HepG2 (cell line): Measurements from ENCODE around the gene DLST. TPM values are rescaled to one million over a fixed set of nuclear protein-coding genes. Genes with fewer than 3 reads are reported as not detected.

Experiments
- ARHGAP35 ChIP-seq: sonication (generic); formaldehyde crosslinking; IDR thresholded peaks from 2 replicates; pipeline ENCODE4 v1.9.0; 2022; ENCODE audit warnings: mild to moderate bottlenecking, inconsistent platforms, moderate library complexity, missing genetic modification reagents, borderline replicate concordance
- CBX1 ChIP-seq: IDR thresholded peaks from one replicate; pipeline ENCODE4 v1.6.1; 2016; ENCODE audit warnings: antibody characterized with exemption, low read depth
- CHD4 ChIP-seq: fragments of 200-600 bp; sonication (generic); IDR thresholded peaks from 2 replicates; pipeline ENCODE4 v1.7.0; 2017; ENCODE audit warnings: mild to moderate bottlenecking, low read length, borderline replicate concordance
- CREB3 ChIP-seq: sonication (generic); formaldehyde crosslinking; IDR thresholded peaks from 2 replicates; pipeline ENCODE4 v1.5.0; 2020; ENCODE audit warnings: missing genetic modification reagents
- MAFF ChIP-seq: IDR thresholded peaks from 2 replicates; pipeline ENCODE4 v1.6.1; 2011; ENCODE audit warnings: low read depth, low read length, improper control_type of control experiment
- NFE2L2 ChIP-seq: fragments of 150-350 bp; IDR thresholded peaks from 2 replicates; pipeline ENCODE4 v1.6.1; 2014; ENCODE audit warnings: low read length
- NFRKB ChIP-seq: fragments of 450-650 bp; IDR thresholded peaks from 2 replicates; pipeline ENCODE4 v1.6.1; 2017
- NR3C1 ChIP-seq: sonication (generic); formaldehyde crosslinking; IDR thresholded peaks from 2 replicates; pipeline ENCODE4 v1.4.0; 2020; ENCODE audit warnings: missing genetic modification reagents
- PHF8 ChIP-seq: sonication (generic); formaldehyde crosslinking; IDR thresholded peaks from 2 replicates; pipeline ENCODE4 v1.5.0; 2020; ENCODE audit warnings: missing genetic modification reagents
- POLR2AphosphoS5 ChIP-seq: IDR thresholded peaks from 2 replicates; pipeline ENCODE4 v1.6.1; 2012; ENCODE audit warnings: low read depth, low read length
- SETDB1 ChIP-seq: sonication (generic); formaldehyde crosslinking; IDR thresholded peaks from 2 replicates; pipeline ENCODE4 v1.5.1; 2020; ENCODE audit warnings: missing genetic modification reagents, mild to moderate bottlenecking, borderline replicate concordance
- SMYD3 ChIP-seq: sonication (generic); formaldehyde crosslinking; IDR thresholded peaks from 2 replicates; pipeline ENCODE4 v1.8.1; 2023; ENCODE audit warnings: mild to moderate bottlenecking, missing genetic modification reagents
- SOX13 ChIP-seq, 3 experiments: fragments of 450-650 bp in 1 of 3; sonication (generic) in 1 of 3; formaldehyde crosslinking in 1 of 3; IDR thresholded peaks in 2 of 3; conservative IDR thresholded peaks in 1 of 3; 2 replicates each; pipeline versions ENCODE4 v1.5.0 to v1.6.1; 2016 to 2020; ENCODE audit warnings: antibody characterized with exemption in 1 of 3, mild to moderate bottlenecking in 1 of 3, missing compliant biosample characterization in 1 of 3, missing genetic modification reagents in 1 of 3, moderate library complexity in 1 of 3
- SRY ChIP-seq: sonication (generic); formaldehyde crosslinking; IDR thresholded peaks from 2 replicates; pipeline ENCODE4 v1.8.0; 2022; ENCODE audit warnings: mild to moderate bottlenecking, missing genetic modification reagents
- ZBED4 ChIP-seq: sonication (generic); formaldehyde crosslinking; IDR thresholded peaks from 2 replicates; pipeline ENCODE4 v1.4.0; 2020; ENCODE audit warnings: missing genetic modification reagents, borderline replicate concordance
- ZBTB42 ChIP-seq: sonication (generic); formaldehyde crosslinking; IDR thresholded peaks from 2 replicates; pipeline ENCODE4 v1.5.0; 2020; ENCODE audit warnings: mild to moderate bottlenecking, missing genetic modification reagents
- ZBTB43 ChIP-seq: sonication (generic); formaldehyde crosslinking; conservative IDR thresholded peaks from 2 replicates; pipeline ENCODE4 v1.4.0; 2020; ENCODE audit warnings: missing genetic modification reagents
- ZBTB7A ChIP-seq: sonication (generic); formaldehyde crosslinking; IDR thresholded peaks from 2 replicates; pipeline ENCODE4 v1.8.0; 2022; ENCODE audit warnings: mild to moderate bottlenecking, missing genetic modification reagents
- ZFP62 ChIP-seq: sonication (generic); formaldehyde crosslinking; IDR thresholded peaks from 2 replicates; pipeline ENCODE4 v1.4.0; 2020; ENCODE audit warnings: missing genetic modification reagents
- ZNF160 ChIP-seq: sonication (generic); formaldehyde crosslinking; IDR thresholded peaks from 2 replicates; pipeline ENCODE4 v1.8.0; 2022; ENCODE audit warnings: mild to moderate bottlenecking, inconsistent platforms, missing genetic modification reagents
- ZNF383 ChIP-seq: sonication (generic); formaldehyde crosslinking; IDR thresholded peaks from 2 replicates; pipeline ENCODE4 v1.4.0; 2020; ENCODE audit warnings: missing genetic modification reagents, mild to moderate bottlenecking, borderline replicate concordance
- ZNF614 ChIP-seq: IDR thresholded peaks from 2 replicates; pipeline ENCODE4 v1.6.1; 2018; ENCODE audit warnings: missing biosample characterization, missing genetic modification reagents, inconsistent platforms, borderline replicate concordance
- ZNF746 ChIP-seq: sonication (generic); formaldehyde crosslinking; IDR thresholded peaks from 2 replicates; pipeline ENCODE4 v1.8.0; 2022; ENCODE audit warnings: mild to moderate bottlenecking, missing genetic modification reagents
- polyA plus RNA-seq, 8 experiments: library from polyadenylated mRNA; depleted of rRNA in 3 of 8; stranded (reverse) in 7 of 8; unstranded in 1 of 8; fragments of >200 nt; fragmentation: Illumina TruSeq in 4 of 8; extraction: Trizol in 4 of 8; gene quantifications; 2 replicates each; pipeline versions ENCODE4 v1.2.1 to v1.2.3, GENCODE V29; 2011 to 2016; ENCODE audit warnings: low read depth in 4 of 8, missing spikeins in 1 of 8, mixed read lengths in 1 of 8; ENCODE audit not compliant: insufficient read depth in 1 of 8
- total RNA-seq, 5 experiments: library from RNA; depleted of rRNA; stranded (reverse); fragments of >200 nt; fragmentation: Illumina TruSeq; extraction: Trizol; gene quantifications; 2 replicates each; pipeline ENCODE4 v1.2.3, GENCODE V29; 2016; ENCODE audit warnings: low read depth in 1 of 5
- TF ChIP-seq, protein P1 (sequence below): sonication (generic); IDR thresholded peaks from 2 replicates; pipeline ENCODE4 v1.6.1; 2016; ENCODE audit warnings: low read depth, borderline replicate concordance

DLST gene
- total and polyA plus RNA-seq, 2 of the 13 experiments (the other 11 are each of a cell fraction or from before 2014, with no cell fraction given): 56.5 to 94.3 TPM

DNA sequence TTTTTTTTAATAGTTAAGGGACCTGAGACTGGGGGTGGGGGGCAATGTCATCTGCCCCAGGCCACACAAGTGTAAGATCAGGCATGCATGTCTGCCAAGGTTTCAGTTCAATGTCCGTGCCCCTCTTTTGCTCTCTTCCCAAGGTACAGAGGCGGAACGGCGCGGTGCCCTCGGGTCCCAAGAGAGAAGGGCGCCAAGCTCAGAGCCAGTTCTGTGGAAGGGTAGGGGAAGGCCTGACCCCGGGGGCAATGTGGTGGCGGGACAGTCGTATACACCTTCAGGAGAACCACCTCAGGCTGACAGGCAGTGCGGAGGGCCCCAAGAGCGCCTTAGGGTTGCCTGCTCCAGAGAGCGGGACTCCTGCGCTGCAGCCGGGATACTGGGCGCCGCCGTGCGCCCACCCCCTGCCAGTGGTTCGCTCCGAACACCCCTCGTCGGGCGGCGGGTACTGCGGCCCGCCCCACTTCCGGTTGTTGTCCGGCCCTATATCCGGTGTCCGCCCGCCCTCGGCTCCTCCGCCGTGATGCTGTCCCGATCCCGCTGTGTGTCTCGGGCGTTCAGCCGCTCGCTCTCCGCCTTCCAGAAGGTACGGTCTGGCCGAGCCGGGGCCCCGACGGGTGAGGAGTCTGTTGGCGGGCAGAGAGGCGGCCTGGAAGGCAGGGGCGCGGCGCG lies at the start of gene DLST (continued):
- TF ChIP-seq CREB3 (CRISPR knock-in tag) (no peak), CBX1 (peak; percentile 84), SOX13 (IDR thresholded peaks at IDR 0.05) (no peak), SOX13 (CRISPR knock-in tag; conservative IDR thresholded peaks at IDR 0.05 in 1 of 2, IDR thresholded peaks at IDR 0.05 in 1 of 2) (peak in 1 of 2 experiments; percentile 51; a peak in 1 of 4 replicates), ZBTB42 (CRISPR knock-in tag) (0 out of 2 replicates have a peak, but pooled peaks have one; percentile 54), NFE2L2 (no peak), NFRKB (no peak), ZBTB43 (CRISPR knock-in tag) (no peak), ARHGAP35 (0 out of 2 replicates have a peak, but pooled peaks have one; percentile 36), PHF8 (CRISPR knock-in tag) (peak; percentile 99), ZNF160 (CRISPR knock-in tag) (no peak), ZFP62 (CRISPR knock-in tag) (no peak), SMYD3 (no peak), SETDB1 (CRISPR knock-in tag) (no peak), NR3C1 (CRISPR knock-in tag) (no peak), ZBED4 (CRISPR knock-in tag) (no peak), CHD4 (no peak), ZBTB7A (CRISPR knock-in tag) (peak; percentile 42; the same call in 1 of the 2 replicates), MAFF (no peak), ZNF383 (CRISPR knock-in tag) (no peak), ZNF746 (peak; percentile 88), SRY (CRISPR knock-in tag) (no peak), ZNF614 (CRISPR knock-in tag) (0 out of 2 replicates have a peak, but pooled peaks have one; percentile 17), POLR2AphosphoS5 (peak; percentile 94)
- TF ChIP-seq, protein P1, sequence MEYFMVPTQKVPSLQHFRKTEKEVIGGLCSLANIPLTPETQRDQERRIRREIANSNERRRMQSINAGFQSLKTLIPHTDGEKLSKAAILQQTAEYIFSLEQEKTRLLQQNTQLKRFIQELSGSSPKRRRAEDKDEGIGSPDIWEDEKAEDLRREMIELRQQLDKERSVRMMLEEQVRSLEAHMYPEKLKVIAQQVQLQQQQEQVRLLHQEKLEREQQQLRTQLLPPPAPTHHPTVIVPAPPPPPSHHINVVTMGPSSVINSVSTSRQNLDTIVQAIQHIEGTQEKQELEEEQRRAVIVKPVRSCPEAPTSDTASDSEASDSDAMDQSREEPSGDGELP: peak; percentile 45; the same call in 1 of the 2 replicates
